IMR-90 (cell line): Measurements from ENCODE around the gene HOXA5. TPM values are rescaled to one million over a fixed set of nuclear protein-coding genes. Genes with fewer than 3 reads are reported as not detected.

ENCODE experiments used
- BHLHE40 ChIP-seq: fragments of 150-350 bp; IDR thresholded peaks from 2 replicates; pipeline ENCODE4 v1.6.1; 2016; ENCODE audit warnings: mild to moderate bottlenecking, low read depth, low read length
- CTCF ChIP-seq: conservative IDR thresholded peaks from 2 replicates; pipeline ENCODE4 v1.5.1; 2012; ENCODE audit warnings: mild to moderate bottlenecking, low read depth, low read length, improper control_type of control experiment
- MAFK ChIP-seq: IDR thresholded peaks from 2 replicates; pipeline ENCODE4 v1.6.1; 2012; ENCODE audit warnings: low read depth, low read length, improper control_type of control experiment
- polyA plus RNA-seq, 3 experiments: library from polyadenylated mRNA; depleted of rRNA; stranded (reverse); fragments of >200 nt; gene quantifications; 2 replicates each; pipeline ENCODE4 v1.2.3, GENCODE V29; 2012; ENCODE audit warnings: low replicate concordance in 1 of 3
- total RNA-seq: library from RNA; depleted of rRNA; stranded (reverse); fragments of >200 nt; gene quantifications from 2 replicates; pipeline ENCODE4 v1.2.3, GENCODE V29; 2012

Gene HOXA5
- total and polyA plus RNA-seq, 2 of the 4 experiments (the other 2 are of a cell fraction): 19.9 to 29.4 TPM

- peak; percentile 58 for TF ChIP-seq BHLHE40
- peak; percentile 78 for TF ChIP-seq CTCF
- no peak for TF ChIP-seq MAFK
Measured at GRCh38 chr7:27150568-27151340, 7.3 kb upstream of the HOXA5 start (continued).
